Measurements from ENCODE around the gene TENM3.

Gene TENM3

DNA sequence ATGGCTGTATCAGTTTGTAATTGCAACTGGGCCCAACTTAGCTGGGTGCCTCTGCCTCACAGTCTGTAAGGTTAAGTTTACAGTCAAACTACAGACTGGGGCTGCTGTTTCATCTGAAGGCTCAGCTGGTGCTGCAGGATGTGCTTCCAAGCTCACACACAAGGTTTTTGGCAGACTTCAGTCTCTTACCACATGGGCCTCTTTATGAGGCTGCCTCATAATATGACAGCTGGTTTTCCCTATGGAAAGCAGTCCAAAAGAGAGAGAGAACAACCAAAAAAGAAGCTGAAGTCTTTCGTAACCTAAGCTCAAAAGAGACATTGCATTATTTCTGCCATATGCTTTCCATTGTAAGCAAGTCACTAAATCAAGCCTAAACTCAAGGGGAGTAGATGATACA is 402.3 kb downstream of the TENM3 start:
- no peak for DNase-seq

DNA sequence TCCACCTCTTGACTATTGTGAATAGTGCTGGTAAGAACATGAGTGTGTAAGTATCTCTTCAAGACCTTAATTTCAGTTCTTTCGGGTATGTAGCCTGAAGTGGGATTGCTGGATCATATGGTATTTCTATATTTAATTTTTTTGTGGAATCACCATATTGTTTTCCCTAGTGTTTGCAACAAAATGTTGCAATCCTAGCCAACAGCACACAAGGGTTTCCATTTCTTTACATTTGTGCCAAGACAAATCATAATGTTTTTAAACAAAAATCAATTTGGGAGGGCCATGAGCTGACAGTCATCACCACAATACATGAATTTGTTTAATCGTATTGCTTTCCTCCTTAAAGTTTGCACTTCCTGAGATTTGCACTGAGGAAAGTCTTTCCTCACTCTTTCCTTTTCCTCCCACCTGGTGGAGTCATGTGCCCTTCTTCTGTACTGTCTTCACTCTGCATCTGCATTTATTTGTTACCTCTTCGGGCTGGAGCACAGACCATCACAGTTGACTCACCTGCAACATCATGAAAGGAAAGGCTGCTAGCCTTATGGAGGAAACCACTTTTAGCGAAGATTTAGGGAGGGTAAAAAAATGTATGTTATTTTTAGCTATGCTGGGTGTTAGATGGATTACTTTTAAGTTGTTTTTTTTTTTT is 404.6 kb downstream of the TENM3 start:
- DNase-seq, result no peak

DNA sequence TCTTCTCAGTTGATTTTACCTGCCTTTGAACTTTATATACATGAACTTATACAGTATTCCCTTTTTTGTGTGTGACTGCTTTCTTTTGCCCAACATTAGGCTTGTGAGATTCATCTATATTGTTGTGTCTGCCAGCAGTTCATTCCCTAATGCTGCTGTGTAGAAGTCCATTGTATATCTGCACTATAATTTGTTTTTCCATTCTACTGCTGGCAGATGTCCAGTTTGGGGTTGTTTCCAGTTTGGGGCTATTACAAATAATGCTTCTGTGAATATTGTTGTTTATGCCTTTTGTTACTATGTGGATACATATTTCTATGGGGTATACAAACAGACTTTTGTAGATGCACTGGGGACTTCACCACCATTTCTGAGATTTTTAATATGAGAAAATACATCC is 405.6 kb downstream of the TENM3 start:
- DNase-seq, result no peak

DNA sequence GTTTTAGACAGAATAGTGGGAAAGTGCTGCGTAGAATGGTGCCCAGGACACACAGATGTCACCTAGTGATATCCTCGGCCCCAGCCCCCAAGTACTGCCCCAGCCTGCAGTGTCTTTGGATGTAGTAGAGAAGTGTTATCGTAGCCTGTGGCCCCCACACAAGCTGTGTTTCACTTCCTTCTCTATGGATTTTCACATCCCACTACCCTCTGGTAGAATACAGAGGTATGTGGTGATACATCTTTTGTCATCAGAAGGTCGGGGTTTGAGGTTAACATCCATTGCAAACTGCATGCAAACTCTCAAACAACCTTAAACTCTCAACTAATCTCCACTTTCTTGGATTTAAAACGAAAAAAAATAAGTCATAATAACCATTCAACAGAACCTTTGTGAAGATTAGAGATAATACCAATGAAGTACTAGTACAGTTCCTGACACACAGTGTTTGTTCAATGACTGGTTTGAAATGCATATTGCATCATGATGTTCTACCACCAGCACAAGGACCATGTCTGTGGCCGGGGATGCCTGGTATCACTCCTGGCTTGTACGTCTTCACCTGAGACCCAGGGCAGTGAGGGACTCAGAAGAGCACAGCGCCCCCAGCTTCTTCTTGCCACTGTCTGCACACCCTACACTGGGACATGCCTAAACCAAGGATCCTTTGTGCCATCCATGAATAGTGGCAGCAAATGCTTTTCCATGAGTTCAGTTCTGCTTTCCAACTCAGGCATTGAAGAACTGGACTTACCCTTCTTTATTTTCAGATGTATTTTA is 406.7 kb downstream of the TENM3 start:
- no peak for DNase-seq

DNA sequence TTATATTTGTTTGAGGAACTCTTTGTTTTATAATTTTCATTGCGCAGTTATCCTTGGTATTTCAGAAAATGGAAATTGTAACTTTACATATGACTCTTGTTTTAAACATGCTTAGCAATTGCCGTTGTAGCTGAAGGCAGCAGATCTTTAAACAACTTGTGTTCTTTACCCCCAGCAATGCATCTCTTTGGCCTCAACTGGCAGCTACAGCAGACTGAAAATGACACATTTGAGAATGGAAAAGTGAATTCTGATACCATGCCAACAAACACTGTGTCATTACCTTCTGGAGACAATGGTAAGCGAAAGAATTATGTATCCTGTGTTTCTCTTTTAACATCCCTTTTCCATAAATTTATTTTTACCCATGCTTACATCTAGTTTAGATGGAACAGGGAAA is 410.4 kb downstream of the TENM3 start:
- no peak for DNase-seq

DNA sequence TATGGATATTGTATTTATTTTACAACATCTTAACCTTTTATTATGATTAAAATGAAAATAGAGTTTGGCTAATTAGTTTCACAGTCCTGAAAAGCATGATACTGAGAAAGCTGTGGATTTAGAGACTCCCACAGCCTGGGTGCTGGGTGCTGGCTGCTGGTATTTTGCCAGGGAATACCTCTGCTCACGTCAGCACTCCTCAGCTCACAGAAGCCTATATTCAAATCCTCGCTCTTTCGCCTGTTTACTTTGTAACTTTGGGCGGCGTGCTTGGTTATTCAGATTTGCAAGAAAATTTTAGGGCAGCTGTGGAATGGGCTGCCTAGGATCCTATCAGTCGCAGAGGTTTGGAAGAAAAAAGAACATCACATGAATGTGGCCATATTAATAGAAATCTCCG is 412.1 kb downstream of the TENM3 start:
- DNase-seq, result no peak

DNA sequence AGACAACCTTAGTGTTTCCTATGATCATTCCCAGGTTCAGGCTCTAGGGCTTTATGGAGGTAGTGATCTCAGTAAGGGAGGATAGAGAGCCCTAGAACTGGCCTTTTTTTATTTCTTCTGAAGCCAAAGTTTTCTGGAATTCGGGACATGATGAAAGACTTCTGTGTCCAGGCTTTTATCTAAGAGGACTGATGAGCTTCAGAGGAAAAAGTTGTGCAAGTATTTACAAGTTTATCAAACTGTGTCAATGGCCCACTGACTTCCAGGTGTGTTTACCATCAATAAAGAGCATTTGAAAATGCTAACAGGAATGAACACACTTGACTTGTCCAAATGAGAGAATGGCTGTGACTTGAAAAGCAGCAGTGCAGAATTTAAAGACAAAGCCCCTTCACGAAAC is 419.3 kb downstream of the TENM3 start:
- DNase-seq, result no peak

DNA sequence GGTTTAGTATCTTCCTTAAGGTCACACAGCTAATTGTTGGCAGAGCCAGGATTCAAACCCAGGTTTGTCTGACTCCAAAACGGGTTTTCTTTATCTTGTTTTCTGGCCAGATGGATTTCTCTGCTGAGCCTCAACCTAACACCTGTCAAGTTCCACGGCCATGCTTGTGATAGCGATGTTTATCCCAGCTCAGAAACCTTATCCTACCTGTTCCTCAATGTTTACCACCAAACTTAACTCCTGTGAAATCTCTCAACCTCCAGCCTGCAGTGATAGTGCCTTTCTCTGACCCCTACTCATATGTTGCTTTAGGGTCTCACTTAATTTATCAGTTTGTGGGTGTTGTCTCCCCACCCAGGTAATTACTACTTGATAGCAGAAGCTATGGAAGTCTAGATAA is 428.0 kb downstream of the TENM3 start:
- no peak for DNase-seq

DNA sequence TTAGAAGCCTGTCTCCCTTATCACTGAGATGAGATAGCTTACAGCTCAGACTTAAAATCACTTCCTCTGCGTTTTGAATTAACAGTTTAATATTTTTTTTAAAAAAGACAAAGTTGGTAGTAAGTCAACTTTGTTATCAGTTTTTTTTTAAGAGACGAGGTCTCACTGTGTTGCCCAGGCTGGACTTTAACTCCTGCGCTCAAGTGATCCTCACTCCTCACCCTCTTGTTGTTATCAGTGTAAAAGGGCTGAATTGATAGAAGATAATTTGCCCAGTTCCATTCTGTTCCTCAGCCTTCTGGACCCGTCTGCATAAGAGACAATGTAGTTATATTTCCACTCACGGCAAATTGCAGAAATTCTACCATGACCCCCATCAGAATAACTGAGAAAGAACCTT is 428.5 kb downstream of the TENM3 start:
- DNase-seq, result no peak

DNA sequence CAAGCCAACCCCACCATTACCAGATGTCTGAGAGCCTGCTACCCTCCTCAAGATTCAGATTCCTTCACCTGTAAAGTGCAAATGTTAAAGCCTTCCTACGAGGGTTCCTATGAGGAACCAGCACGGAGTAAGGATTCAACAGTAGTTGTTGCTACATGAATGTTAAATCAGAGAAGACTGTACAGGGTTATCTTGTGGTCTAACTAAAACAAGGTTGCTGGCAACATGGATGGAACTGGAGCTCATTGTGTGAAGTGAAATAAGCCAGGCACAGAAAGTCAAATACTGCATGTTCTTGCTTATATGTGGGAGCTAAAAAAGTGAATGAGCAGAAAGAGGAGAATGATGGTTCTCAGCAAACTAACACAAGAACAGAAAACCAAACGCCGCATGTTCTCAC is 435.4 kb downstream of the TENM3 start:
- no peak for DNase-seq

DNA sequence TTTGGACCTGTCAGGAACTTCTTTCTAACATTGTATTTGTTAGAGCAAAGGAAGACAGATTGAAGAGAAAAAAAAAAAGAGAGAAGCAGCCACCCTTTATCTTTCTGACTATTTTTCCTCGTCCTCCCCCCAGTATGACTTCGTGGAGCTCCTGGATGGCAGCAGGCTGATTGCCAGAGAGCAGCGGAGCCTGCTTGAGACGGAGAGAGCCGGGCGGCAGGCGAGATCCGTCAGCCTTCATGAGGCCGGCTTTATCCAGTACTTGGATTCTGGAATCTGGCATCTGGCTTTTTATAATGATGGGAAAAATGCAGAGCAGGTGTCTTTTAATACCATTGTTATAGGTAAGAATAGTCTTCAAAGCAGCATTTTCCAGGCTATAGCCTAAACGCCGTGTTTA is 436.3 kb downstream of the TENM3 start:
- no peak for DNase-seq

DNA sequence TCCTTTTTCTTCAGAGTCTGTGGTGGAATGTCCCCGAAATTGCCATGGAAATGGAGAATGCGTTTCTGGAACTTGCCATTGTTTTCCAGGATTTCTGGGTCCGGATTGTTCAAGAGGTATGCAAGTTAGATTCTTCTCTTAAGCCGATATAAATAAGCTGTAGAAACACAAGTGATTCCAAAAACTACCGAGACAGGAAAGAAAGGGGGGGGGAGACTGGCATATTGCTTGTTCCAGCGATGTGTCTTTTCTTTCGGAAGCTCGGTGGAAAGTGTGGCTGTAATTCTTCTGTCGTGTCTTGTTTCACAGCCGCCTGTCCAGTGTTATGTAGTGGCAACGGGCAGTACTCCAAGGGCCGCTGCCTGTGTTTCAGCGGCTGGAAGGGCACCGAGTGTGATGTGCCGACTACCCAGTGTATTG is 437.0 kb downstream of the TENM3 start:
- DNase-seq, result no peak

DNA sequence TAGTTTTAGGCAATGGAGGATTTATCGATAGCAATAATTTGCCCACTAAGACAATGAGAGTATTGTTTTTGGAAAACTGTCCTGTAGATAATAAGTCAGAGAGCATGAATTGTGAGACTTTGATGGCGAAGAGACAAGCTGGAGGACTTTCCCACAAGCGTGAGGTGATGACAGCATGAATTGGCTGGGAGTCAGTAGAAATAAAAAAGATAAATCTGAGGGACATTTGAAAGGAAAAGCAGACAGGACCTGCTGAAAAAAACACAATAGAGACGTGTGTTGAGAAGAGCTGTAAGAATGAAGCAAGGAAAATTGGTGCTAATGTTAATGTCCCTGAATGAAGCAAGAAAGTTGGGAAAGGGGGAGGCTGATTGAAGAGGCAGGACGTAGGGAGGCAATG is 440.5 kb downstream of the TENM3 start:
- no peak for DNase-seq

DNA sequence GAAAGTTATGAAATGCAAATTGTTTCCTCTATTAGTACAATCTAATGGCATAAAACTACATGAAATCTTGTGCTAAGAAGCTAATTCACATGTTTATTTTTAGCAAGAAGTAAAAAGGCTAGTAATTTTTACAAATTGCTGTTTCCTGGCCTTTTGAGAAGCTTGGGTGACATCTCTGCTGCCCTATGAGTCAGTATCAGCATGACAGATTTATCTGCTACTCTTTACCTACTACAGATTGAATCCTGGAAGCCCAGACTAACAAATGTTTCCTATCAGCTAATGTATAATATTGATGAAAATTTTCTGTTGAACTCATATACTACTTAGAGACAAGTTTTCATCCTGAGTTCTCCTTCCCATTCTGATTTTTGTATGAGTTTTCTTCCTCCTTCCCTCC is 441.6 kb downstream of the TENM3 start:
- DNase-seq, result no peak

DNA sequence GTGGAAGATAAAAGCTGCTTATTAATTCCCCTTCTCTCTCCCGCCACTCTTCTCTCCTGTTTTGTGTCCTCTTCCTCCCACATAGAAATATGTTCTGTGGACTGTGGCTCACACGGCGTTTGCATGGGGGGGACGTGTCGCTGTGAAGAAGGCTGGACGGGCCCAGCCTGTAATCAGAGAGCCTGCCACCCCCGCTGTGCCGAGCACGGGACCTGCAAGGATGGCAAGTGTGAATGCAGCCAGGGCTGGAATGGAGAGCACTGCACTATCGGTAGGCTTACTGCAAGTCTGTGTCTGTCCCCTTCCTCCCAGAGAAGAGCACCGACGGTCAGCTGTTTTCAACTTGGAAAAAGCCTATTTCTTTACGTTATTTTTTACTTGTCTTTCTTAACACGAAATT is 444.9 kb downstream of the TENM3 start:
- no peak for DNase-seq

DNA sequence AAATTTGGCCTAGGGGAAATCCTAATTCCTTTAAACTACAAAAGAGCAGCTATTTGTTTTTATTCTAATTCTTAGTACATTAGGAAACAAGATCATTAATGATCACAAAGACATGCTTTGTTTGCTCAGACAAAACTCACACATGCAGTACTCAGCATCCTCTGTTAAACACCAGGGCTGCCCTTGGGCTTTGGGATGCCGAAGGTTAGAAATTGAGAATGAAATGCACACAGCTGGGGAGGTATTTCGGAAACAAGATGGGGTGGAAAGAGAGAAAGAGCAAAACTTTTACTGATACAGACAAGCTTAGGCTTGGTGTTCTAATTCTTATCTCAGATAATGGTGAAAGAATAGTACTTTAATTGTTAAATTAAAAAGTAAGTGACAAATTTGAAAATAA is 451.3 kb downstream of the TENM3 start:
- no peak for DNase-seq

DNA sequence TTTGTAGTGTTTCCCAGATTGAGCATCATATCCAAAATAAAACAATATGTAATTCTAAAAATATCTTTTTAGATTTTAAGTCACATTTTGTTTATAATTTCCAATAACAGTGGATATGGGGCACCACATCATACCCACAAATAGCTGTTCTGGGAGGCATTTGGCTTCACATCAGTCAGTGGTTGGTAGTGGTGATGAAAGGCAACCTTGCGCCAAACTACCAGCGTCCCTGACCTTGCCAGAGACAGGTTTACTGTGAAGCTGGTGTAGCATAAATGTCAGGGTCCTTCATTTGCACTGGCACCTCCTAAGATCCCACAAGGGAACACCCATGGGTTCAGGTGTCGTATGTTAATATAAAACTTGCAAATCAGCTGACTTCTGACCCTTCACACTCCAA is 451.8 kb downstream of the TENM3 start:
- DNase-seq, result no peak

DNA sequence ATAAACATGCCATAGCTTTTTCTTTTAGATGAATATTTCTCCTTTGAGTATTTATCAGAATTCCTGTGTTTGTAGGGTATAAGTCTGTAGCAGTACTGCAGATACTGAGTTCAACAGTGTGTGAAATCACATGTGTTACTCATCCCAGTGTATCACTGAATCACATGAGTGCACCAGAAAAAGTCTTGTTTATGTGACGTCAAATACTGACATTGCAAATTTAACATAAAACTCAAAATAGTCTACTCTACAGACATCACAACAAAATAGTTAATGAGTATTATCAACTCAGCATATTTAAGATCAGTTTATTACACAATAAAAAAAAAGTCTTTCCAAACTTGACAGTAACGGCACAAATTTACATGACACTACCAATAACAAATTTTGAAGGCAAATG is 452.6 kb downstream of the TENM3 start:
- no peak for DNase-seq

DNA sequence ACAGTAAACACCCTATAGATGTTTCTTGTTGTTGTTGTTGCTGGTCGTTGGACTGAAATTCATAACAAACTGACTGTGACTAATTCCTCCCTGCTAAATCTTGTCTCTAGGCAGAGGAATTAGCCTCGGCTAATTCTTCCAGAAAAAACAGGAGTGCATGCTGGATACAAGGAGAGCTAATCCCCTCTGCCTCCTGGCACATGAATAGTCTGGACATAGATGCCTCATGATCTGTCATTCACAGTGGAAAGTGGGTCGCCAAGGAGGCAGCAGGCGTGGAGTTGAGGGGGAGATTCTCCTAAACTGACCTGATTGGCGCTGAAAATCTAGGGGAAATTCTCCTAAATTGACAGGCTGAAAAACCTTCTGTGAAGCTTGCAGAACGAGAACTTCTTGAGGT is 453.9 kb downstream of the TENM3 start:
- DNase-seq, result no peak

DNA sequence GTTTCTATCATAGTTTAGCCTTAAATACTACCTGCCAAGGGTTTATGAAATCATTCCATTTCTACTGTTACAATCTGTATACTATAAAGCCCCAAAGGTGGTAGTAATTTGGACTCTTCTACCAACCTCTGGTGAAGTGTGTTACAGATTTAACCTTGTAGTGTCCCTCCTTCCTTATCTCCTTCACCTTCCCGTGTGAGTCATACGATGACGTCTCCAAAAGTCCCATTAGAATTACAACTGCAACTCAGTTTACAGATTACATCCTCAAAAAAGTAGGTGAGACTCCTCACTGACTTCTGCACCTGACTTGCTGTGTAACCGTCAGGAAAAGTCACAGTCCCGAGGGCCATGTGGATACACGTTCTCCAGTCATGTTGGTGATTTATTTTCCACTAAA is 455.0 kb downstream of the TENM3 start:
- no peak for DNase-seq

DNA sequence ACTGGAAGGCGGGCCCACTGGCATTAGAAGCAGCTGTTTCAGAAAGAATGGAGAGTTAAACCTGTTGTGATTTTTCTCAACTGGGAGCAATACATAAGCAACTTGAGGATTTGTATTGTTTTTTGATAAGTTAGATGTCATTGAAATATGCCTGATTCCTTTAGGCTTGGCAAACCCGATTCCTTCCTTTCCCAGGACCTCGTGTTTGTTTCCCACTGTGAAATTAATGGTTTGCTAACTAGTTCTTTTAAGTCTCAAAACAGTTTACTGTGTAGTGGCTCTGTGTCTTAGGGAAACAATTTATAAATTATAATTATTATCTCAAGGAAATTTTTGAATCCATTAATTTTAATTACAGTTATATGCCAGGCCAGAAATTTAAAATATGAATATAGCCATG is 456.0 kb downstream of the TENM3 start:
- DNase-seq, result no peak

DNA sequence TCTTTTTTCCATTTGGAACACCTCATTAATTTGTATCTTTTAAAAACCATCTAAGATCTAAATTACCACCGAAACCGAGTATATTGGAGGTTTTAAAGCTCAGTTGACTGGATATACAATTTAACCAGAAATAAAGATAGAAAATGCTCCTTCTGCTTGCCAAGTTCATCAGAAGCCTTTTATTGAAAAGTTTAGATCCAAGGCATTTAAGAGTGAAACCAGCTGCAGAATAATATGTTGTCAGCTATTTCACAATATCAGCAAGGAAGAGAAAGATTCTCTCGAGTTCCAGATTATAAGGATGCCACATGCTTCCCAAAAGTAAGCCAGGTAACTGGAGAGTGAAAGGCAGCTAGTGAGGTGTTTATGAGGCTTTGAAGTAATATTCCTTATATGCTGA is 456.6 kb downstream of the TENM3 start:
- DNase-seq, result no peak

DNA sequence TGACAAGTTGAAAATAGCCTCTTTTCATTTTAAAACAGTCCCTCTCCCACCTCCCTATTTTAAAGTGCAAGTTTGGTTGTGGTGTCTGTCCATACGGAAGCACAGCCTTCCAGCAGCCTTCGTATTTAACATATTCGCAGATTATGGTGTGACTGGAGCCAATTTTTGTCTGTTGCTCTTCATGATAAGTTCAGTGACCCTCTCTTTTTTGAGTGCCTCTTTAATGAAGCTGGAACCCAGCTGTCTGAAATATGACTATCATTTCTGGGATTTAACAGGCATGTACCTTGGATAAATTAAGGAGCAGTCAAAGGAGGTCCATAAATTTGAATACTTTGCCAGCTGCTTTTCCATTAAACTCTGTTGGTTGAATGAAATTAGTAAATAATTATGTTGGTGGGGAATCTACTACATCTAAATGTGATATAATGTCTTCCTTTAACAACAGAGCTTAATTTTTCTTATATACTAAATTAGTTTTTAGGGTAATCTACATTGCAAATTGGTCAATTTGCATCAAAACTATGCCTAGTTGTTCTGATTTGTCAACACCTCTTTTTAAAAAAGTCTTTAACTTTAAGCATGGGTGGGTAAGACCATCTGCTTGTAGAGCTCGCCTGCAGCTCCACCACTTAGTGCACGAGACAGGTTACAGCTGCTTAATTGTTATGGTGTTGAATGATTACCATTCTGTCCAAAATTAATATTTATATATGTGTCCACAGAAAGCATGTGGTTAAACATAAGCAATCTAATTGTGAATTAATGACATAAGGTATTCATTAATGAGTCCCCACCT is 457.4 kb downstream of the TENM3 start:
- no peak for DNase-seq

DNA sequence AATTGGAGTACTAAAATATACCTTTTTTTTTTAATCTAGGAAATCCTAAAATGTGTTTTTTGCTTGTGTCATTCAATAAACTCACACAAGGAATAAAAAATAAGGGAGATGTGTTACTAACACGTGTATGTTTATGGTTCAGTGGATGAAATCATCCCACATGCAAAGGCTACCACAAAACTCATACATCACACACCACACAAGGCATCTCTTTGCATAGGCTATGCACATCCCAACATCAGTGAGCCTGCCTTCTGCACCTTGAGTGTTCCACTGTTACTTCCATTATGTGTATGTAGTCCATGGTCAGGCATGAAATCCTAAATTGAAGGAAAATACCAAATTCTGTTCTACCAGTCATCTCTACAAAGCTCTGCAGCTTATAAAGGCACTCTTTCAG is 460.9 kb downstream of the TENM3 start:
- DNase-seq, result no peak
